ENCODE data around the gene USB1. TPM values are rescaled to one million over a fixed set of nuclear protein-coding genes. Genes with fewer than 3 reads are reported as not detected.

The USB1 gene
- total RNA-seq, 1 donor from 2014 or later = 37.9 TPM

DNA sequence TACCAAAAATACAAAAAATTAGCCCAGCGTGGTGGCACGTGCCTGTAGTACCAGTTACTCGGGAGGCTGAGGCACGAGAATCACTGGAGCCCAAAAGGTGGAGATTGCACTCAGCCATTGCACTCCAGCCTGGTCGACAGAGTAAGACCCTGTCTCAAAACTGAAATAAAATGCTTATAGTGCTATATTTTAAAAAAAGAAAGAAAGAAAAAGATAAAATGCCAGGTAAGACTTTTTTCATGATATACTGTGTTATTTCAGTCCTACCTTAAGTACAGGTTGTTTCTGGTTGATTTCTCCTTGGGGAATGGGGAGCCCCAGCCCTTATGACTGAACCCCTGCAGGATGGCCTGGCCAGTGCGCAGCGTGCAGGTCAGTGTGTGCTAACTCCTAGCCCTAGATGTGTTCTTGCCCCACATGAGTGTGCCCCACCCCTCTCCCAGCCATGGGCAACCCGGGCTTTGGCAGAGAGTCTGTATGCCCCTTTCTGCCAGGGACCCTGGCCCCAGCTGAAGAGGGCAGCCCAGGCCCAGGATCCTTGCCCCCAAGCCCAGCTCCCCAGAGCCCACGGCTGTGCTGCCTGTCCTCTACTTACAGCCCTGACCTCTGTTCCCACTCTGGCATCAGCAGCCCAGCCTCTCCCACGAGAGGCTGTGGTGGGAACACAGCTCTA lies 31.6 kb upstream of the USB1 start:
- TF ChIP-seq, protein P1, sequence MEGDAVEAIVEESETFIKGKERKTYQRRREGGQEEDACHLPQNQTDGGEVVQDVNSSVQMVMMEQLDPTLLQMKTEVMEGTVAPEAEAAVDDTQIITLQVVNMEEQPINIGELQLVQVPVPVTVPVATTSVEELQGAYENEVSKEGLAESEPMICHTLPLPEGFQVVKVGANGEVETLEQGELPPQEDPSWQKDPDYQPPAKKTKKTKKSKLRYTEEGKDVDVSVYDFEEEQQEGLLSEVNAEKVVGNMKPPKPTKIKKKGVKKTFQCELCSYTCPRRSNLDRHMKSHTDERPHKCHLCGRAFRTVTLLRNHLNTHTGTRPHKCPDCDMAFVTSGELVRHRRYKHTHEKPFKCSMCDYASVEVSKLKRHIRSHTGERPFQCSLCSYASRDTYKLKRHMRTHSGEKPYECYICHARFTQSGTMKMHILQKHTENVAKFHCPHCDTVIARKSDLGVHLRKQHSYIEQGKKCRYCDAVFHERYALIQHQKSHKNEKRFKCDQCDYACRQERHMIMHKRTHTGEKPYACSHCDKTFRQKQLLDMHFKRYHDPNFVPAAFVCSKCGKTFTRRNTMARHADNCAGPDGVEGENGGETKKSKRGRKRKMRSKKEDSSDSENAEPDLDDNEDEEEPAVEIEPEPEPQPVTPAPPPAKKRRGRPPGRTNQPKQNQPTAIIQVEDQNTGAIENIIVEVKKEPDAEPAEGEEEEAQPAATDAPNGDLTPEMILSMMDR (IDR thresholded peaks at IDR 0.05) = no peak
- Mint-ChIP-seq H3K27me3 (ENCODE audit: low read depth) (peaks cover 21% of the 10 kb centered on the region), H3K4me3 (ENCODE audit: unreplicated experiment) (no peak overlapping the region), H3K27ac (ENCODE audit: unreplicated experiment) (no peak overlapping the region), H3K9me3 (ENCODE audit: low read depth) (no peaks in the 10 kb centered on the region), H3K4me1 (ENCODE audit: low read depth) (no peaks in the 10 kb centered on the region), H3K36me3 (ENCODE audit: low read depth) (no peaks in the 10 kb centered on the region)
- no peak for DNase-seq (ENCODE audit: low spot score)

DNA sequence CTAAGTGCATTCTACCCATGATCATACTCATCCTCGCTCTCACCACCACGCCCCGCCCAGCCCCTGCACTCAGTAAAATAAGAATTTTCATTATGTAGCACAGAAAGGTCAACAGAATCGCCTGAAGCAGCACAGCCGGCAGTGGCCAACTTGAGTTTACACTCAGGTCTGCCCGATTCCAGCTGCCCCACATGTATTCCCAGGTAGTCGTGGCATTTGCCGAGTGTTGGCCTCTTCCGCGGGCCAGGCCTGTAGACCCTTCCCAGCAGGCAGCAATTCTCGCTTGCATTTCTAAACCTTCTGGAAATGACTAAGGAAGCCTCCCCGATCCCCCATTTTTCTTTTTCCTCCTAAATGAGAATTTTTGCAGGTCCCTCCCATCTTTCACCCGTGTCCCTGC lies 30.9 kb upstream of the USB1 start:
- DNase-seq (ENCODE audit: low spot score) = no peak
- Mint-ChIP-seq H3K4me3 (ENCODE audit: unreplicated experiment) (no peak overlapping the region), H3K27me3 (ENCODE audit: low read depth) (peaks cover 23% of the 10 kb centered on the region), H3K27ac (ENCODE audit: unreplicated experiment) (no peak overlapping the region), H3K36me3 (ENCODE audit: low read depth) (no peaks in the 10 kb centered on the region), H3K9me3 (ENCODE audit: low read depth) (no peaks in the 10 kb centered on the region), H3K4me1 (ENCODE audit: low read depth) (no peaks in the 10 kb centered on the region)
- TF ChIP-seq, protein P1 (IDR thresholded peaks at IDR 0.05) = no peak

- peaks cover 23% of the 10 kb centered on the region for H3K27me3 Mint-ChIP-seq (ENCODE audit: low read depth)
- no peaks in the 10 kb centered on the region for H3K36me3 Mint-ChIP-seq (ENCODE audit: low read depth)
- no peaks in the 10 kb centered on the region for H3K4me1 Mint-ChIP-seq (ENCODE audit: low read depth)
- no peaks in the 10 kb centered on the region for H3K9me3 Mint-ChIP-seq (ENCODE audit: low read depth)
- H3K4me3 Mint-ChIP-seq (ENCODE audit: unreplicated experiment) = no peak within 1 kb of the TSS
- TF ChIP-seq, protein P1 (IDR thresholded peaks at IDR 0.05) = no peak
- no peak for DNase-seq (ENCODE audit: low spot score)
- no peak within 1 kb of the TSS for H3K27ac Mint-ChIP-seq (ENCODE audit: unreplicated experiment)
These were observed 30.2 kb upstream of the USB1 start, which contains the start of gene CNGB1 for GRCh38 chr16:57970970-57971369. Gene CNGB1 (minus strand): TSS chr16:57971128. CDS start chr16:57967286, 3,842 bp downstream.

DNA sequence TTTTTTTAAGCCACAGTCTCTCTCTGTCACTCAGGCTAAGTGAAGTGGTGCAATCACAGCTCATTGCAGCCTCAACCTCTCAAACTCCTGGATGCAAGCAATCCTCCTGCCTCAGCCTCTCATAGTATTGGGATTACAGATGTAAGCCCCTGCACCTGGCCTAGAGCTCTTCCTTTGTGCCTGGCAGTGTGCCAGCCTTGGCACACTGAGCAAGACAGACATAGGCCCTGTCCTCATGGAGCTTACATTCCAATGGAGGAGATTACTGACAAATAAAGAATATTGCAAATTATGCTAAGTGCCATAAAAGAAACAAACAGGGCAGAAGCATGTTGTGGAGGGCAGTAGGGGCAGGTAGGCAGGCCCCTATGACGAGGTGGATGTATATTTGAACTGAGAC lies 29.4 kb upstream of the USB1 start:
- Mint-ChIP-seq H3K4me1 (ENCODE audit: low read depth) (no peaks in the 10 kb centered on the region), H3K27me3 (ENCODE audit: low read depth) (peaks cover 23% of the 10 kb centered on the region), H3K27ac (ENCODE audit: unreplicated experiment) (no peak overlapping the region), H3K9me3 (ENCODE audit: low read depth) (no peaks in the 10 kb centered on the region), H3K4me3 (ENCODE audit: unreplicated experiment) (no peak overlapping the region), H3K36me3 (ENCODE audit: low read depth) (no peaks in the 10 kb centered on the region)
- no peak for DNase-seq (ENCODE audit: low spot score)
- TF ChIP-seq, protein P1 (IDR thresholded peaks at IDR 0.05) = no peak

- H3K9me3 Mint-ChIP-seq (ENCODE audit: low read depth) = no peaks in the 10 kb centered on the region
- no peaks in the 10 kb centered on the region for H3K4me1 Mint-ChIP-seq (ENCODE audit: low read depth)
- no peak for DNase-seq (ENCODE audit: low spot score)
- no peak overlapping the region for H3K4me3 Mint-ChIP-seq (ENCODE audit: unreplicated experiment)
- H3K27ac Mint-ChIP-seq (ENCODE audit: unreplicated experiment) = no peak overlapping the region
- H3K36me3 Mint-ChIP-seq (ENCODE audit: low read depth) = no peaks in the 10 kb centered on the region
- TF ChIP-seq, protein P1 (IDR thresholded peaks at IDR 0.05) = no peak
- peaks cover 21% of the 10 kb centered on the region for H3K27me3 Mint-ChIP-seq (ENCODE audit: low read depth)
These were observed 28.9 kb upstream of the USB1 start for GRCh38 chr16:57972306-57972705.
